Neural cell (in vitro differentiated cells): ENCODE results near the gene LHFPL6. TPM values are rescaled to one million over a fixed set of nuclear protein-coding genes. Genes with fewer than 3 reads are reported as not detected.

Source experiments
- H2AFZ ChIP-seq: fragments of 200-600, 300-800 bp; sonication (generic), shearing (Covaris generic); 2 replicates; pipeline ENCODE4 v1.6.0; 2014; ENCODE audit warnings: low read depth, mild to moderate bottlenecking, antibody characterized with exemption, low read length, moderate library complexity
- H3F3A ChIP-seq: fragments of 200-600 bp; shearing (Covaris generic); 2 replicates; pipeline ENCODE4 v1.6.1; 2016; ENCODE audit warnings: mild to moderate bottlenecking, moderate library complexity, mixed read lengths, antibody characterized with exemption, low read length; ENCODE audit not compliant: insufficient read depth, poor library complexity, severe bottlenecking
- H3K27ac ChIP-seq: fragments of 200-600, 300-800 bp; sonication (generic), shearing (Covaris generic); 2 replicates; pipeline ENCODE4 v1.5.1; 2014; ENCODE audit warnings: mild to moderate bottlenecking, low read length, moderate library complexity
- H3K27me3 ChIP-seq: fragments of 300-800, 200-600 bp; sonication (generic), shearing (Covaris generic); 2 replicates; pipeline ENCODE4 v1.6.0; 2014; ENCODE audit warnings: mild to moderate bottlenecking, low read depth, low read length, moderate library complexity; ENCODE audit not compliant: insufficient read depth
- H3K36me3 ChIP-seq: fragments of 300-800, 200-600 bp; sonication (generic), shearing (Covaris generic); 2 replicates; pipeline ENCODE4 v1.5.1; 2014; ENCODE audit warnings: mild to moderate bottlenecking, antibody characterized with exemption, low read length, moderate library complexity; ENCODE audit not compliant: insufficient read depth
- H3K4me2 ChIP-seq: fragments of 300-800, 200-600 bp; sonication (generic), shearing (Covaris generic); 2 replicates; pipeline ENCODE4 v1.6.0; 2014; ENCODE audit warnings: mild to moderate bottlenecking, low read length
- H3K4me3 ChIP-seq: fragments of 300-800, 200-600 bp; sonication (generic), shearing (Covaris generic); 2 replicates; pipeline ENCODE4 v1.5.1; 2014; ENCODE audit warnings: mild to moderate bottlenecking, low read length, moderate library complexity
- H3K79me2 ChIP-seq: fragments of 200-600 bp; shearing (Covaris generic); replicated peaks from 2 replicates; pipeline ENCODE4 v1.6.0; 2014; ENCODE audit warnings: mild to moderate bottlenecking, low read length, moderate library complexity; ENCODE audit not compliant: insufficient read depth
- H3K9ac ChIP-seq: fragments of 300-800, 200-600 bp; sonication (generic), shearing (Covaris generic); 2 replicates; pipeline ENCODE4 v1.6.1; 2016; ENCODE audit warnings: mild to moderate bottlenecking, low read length, mixed read lengths
- H3K9me2 ChIP-seq: fragments of 200-600 bp; shearing (Covaris generic); 2 replicates; pipeline ENCODE4 v1.6.1; 2016; ENCODE audit warnings: mild to moderate bottlenecking, low read length, mixed read lengths; ENCODE audit not compliant: insufficient read depth
- H3K9me3 ChIP-seq: fragments of 200-600, 300-800 bp; sonication (generic), shearing (Covaris generic); 2 replicates; pipeline ENCODE4 v1.6.1; 2016; ENCODE audit warnings: mild to moderate bottlenecking, mixed run types, low read length, moderate library complexity, mixed read lengths
- H4K20me1 ChIP-seq: fragments of 200-600 bp; shearing (Covaris generic); 2 replicates; pipeline ENCODE4 v1.6.1; 2016; ENCODE audit warnings: mild to moderate bottlenecking, mixed run types; ENCODE audit not compliant: insufficient read depth
- CTCF ChIP-seq: fragments of 450-650 bp; IDR thresholded peaks from 2 replicates; pipeline ENCODE4 v1.5.1; 2014; ENCODE audit warnings: antibody characterized with exemption, mild to moderate bottlenecking, moderate library complexity; ENCODE audit not compliant: poor library complexity, severe bottlenecking
- EP300 ChIP-seq: fragments of 450-650 bp; conservative IDR thresholded peaks from 2 replicates; pipeline ENCODE4 v1.6.1; 2014; ENCODE audit warnings: antibody characterized with exemption, mild to moderate bottlenecking, moderate library complexity; ENCODE audit not compliant: poor library complexity, severe bottlenecking
- EZH2 ChIP-seq: fragments of 200-600, 300-800 bp; shearing (Covaris generic), sonication (generic); IDR thresholded peaks from 2 replicates; pipeline ENCODE4 v1.6.1; 2014; ENCODE audit warnings: antibody characterized with exemption, low read length, borderline replicate concordance, mild to moderate bottlenecking; ENCODE audit not compliant: insufficient read depth, poor library complexity, severe bottlenecking
- MXI1 ChIP-seq: fragments of 450-650 bp; conservative IDR thresholded peaks from 2 replicates; pipeline ENCODE4 v1.6.1; 2014; ENCODE audit warnings: antibody characterized with exemption, mild to moderate bottlenecking; ENCODE audit not compliant: poor library complexity, severe bottlenecking
- POLR2AphosphoS5 ChIP-seq: IDR thresholded peaks from 2 replicates; pipeline ENCODE4 v1.6.1; 2012
- RAD21 ChIP-seq: fragments of 450-650 bp; conservative IDR thresholded peaks from 2 replicates; pipeline ENCODE4 v1.6.1; 2014; ENCODE audit warnings: antibody characterized with exemption, mild to moderate bottlenecking, moderate library complexity
- REST ChIP-seq: IDR thresholded peaks from 2 replicates; pipeline ENCODE4 v1.6.1; 2012; ENCODE audit warnings: borderline replicate concordance
- SMC3 ChIP-seq: fragments of 450-650 bp; conservative IDR thresholded peaks from 2 replicates; pipeline ENCODE4 v1.6.1; 2014; ENCODE audit warnings: antibody characterized with exemption, mild to moderate bottlenecking, moderate library complexity; ENCODE audit not compliant: poor library complexity
- TAF1 ChIP-seq: IDR thresholded peaks from 2 replicates; pipeline ENCODE4 v1.6.1; 2012; ENCODE audit warnings: low read depth
- polyA plus RNA-seq: library from polyadenylated mRNA; depleted of rRNA; stranded (reverse); fragments of >200 nt; gene quantifications from 2 replicates; pipeline ENCODE4 v1.2.3, GENCODE V29; 2014

Gene LHFPL6
- polyA plus RNA-seq, 1 donor from 2014 or later, result 36.3 TPM

- no peaks in the 10 kb centered on the region for H3K36me3 ChIP-seq
- H3K4me2 ChIP-seq, result no peak overlapping the region
- H3F3A ChIP-seq, result no peaks in the 10 kb centered on the region
- H3K9ac ChIP-seq, result no peak overlapping the region
- H3K4me3 ChIP-seq, result no peak overlapping the region
- no peaks in the 10 kb centered on the region for H3K79me2 ChIP-seq
- no peak for TF ChIP-seq RAD21
- TF ChIP-seq EZH2, result no peak
- no peak for TF ChIP-seq CTCF
- TF ChIP-seq SMC3, result no peak
- TF ChIP-seq MXI1, result no peak
- TF ChIP-seq TAF1, result no peak
- no peak for TF ChIP-seq EP300
- TF ChIP-seq POLR2AphosphoS5, result no peak
- TF ChIP-seq REST, result no peak
- no peaks in the 10 kb centered on the region for H3K9me2 ChIP-seq
- H3K9me3 ChIP-seq, result no peaks in the 10 kb centered on the region
- no peak overlapping the region for H2AFZ ChIP-seq
- no peaks in the 10 kb centered on the region for H4K20me1 ChIP-seq
- no peaks in the 10 kb centered on the region for H3K27me3 ChIP-seq
- no peak overlapping the region for H3K27ac ChIP-seq
Observed at GRCh38 chr13:39484506-39485313, 118.3 kb downstream of the LHFPL6 start.

- no peak overlapping the region for H3K4me3 ChIP-seq
- no peak overlapping the region for H2AFZ ChIP-seq
- no peak overlapping the region for H3K27ac ChIP-seq
- H3K4me2 ChIP-seq, result no peak overlapping the region
- no peaks in the 10 kb centered on the region for H4K20me1 ChIP-seq
- no peaks in the 10 kb centered on the region for H3K9me2 ChIP-seq
- H3K9me3 ChIP-seq, result no peaks in the 10 kb centered on the region
- no peaks in the 10 kb centered on the region for H3K79me2 ChIP-seq
- no peaks in the 10 kb centered on the region for H3K27me3 ChIP-seq
- TF ChIP-seq EZH2 (no peak), EP300 (no peak), POLR2AphosphoS5 (no peak), REST (no peak), TAF1 (no peak), SMC3 (no peak), RAD21 (no peak), CTCF (no peak), MXI1 (no peak)
- no peak overlapping the region for H3K9ac ChIP-seq
- H3K36me3 ChIP-seq, result no peaks in the 10 kb centered on the region
- H3F3A ChIP-seq, result no peaks in the 10 kb centered on the region
Observed at GRCh38 chr13:39483326-39483725, 119.7 kb downstream of the LHFPL6 start.
